HG03045 (cell line): ENCODE results near the gene MYO6.
"Not testable (repeated sequence)": the region's sequence is repeated elsewhere in the genome, so short reads cannot be mapped to it uniquely, and the experiment has no call there.

ENCODE experiments used
- ATAC-seq: cut with Tn5 transposase; IDR thresholded peaks from one replicate; pipeline ENCODE4 v1.9.1; 2021; ENCODE audit warnings: mild to moderate bottlenecking, moderate library complexity; ENCODE audit not compliant: unreplicated experiment

Gene MYO6

GRCh38 chr6:75748743-75749538 is at the start of gene MYO6:
MYO6 (plus strand) TSS chr6:75749239; CDS start chr6:75817548, 68,309 bp downstream.
- peak; percentile 87 for ATAC-seq

DNA sequence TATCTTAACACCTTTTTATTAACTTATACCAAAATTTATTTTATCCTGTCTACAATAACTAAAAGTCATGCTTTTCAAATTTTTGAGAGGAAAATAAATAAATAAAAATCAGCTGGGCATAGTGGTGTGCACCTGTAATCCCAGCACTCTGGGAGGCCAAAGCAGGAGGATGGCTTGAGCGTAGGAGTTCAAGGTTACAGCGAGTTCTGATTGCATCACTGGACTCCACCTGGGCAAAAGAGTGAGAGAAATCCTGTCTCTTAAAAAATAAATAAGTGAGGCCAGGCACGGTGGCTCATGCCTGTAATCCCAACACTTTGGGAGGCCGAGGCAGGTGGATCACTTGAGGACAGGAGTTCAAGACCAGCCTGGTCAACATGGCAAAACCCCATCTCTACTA is 40.7 kb upstream of the MYO6 start:
- not testable (repeated sequence) for ATAC-seq

GRCh38 chr6:75711173-75711572 is 37.9 kb upstream of the MYO6 start:
- ATAC-seq, result no peak

GRCh38 chr6:75719133-75719532 is 29.9 kb upstream of the MYO6 start:
- ATAC-seq, result no peak

- no peak for ATAC-seq
Measured at GRCh38 chr6:75723382-75723781, 25.7 kb upstream of the MYO6 start.

GRCh38 chr6:75727206-75727605 is 21.8 kb upstream of the MYO6 start:
- ATAC-seq, result no peak

DNA sequence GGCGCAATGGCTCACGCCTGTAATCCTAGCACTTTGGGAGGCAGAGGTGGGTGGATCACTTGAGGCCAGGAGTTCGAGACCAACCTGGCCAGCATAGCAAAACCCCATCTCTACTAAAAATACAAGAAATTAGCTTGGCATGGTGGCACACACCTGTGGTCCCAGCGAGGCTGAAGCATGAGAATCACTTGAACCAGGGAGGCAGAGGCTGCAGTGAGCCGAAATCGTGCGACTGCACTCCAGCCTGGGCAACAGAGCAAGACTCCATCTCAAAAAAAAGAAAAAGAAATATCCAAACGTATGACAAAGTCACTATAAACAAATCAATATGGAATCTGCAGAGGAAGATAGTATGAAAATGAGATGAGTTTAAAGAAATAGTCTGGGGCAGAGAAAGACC is 18.0 kb upstream of the MYO6 start:
- not testable (repeated sequence) for ATAC-seq

GRCh38 chr6:75735491-75736186 is 13.4 kb upstream of the MYO6 start:
- ATAC-seq, result peak; percentile 60

DNA sequence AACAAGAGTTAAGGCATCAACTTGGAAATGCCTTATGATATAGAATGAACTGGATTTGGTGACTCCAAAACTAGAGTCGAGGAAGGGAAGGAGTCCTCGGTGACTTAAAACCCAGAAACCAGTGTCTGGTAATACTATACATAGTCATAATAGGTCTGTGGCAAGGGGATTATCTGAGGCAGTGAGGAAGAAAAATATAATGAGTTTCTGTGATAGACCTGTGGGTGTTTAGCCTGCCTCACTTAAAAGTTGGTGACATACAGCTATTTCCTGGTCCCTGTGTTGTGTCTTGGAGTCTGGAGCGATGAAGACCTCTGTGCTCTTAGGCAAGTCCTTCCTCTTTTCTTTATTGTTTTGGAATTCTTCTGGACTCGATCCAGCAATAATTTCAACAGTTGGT is 5.1 kb upstream of the MYO6 start:
- no peak for ATAC-seq

- no peak for ATAC-seq
Measured at GRCh38 chr6:75745404-75745803, 3.6 kb upstream of the MYO6 start.

DNA sequence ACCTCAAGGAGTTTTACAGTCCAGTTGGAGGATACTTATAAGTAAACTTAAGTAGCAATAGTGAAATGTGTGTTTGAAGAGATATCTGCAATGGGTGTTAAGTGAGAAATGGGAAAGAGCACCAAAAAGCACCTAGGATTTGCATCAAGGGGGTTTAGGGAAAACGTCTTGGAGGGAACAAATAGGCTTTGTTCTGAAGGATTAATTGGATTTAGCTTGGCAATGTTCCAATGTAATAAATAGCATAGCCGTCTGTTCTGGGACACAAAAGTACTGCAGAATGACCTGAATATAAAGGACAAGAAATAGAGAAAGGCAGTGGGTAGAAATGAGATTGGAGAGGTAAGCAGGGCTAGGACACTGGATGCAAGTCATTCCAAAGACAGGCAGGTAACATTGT is 2.8 kb upstream of the MYO6 start:
- no peak for ATAC-seq

- ATAC-seq, result no peak
Measured at GRCh38 chr6:75747152-75747992, 1.7 kb upstream of the MYO6 start.

DNA sequence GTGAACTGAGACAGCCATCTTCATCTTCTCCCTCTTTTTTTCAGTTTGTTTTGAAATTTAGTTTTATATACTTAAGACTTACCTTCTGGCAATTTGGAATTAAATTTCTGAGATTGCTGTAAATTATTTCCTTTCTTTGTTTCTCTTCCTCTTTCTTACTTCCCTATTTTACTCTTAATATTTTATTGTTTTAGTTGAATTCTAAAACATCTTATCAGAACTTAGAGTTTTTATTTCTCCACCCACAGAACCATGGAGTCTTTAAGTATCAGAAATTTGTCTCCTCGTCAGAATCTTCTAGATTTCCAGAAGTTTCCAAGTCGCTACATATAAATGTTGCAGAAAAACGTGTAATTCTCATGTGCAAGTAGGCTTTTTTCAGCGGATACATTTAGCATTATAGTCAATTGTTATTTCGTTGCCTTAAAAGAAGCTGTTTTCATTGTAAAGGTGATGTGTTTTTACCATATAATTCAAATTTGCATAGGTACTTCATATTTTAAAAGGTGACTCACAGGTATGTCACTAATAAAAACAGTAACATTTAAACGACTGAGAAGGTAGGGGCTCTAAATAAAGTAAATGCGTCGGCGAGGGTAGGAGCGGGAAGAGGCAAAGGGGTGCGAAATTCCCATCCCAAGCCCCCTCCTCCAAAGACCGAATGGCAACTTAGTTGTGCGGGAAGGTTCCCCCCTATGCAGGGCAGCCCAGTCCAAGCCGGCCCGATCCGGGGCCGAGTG is 866 bp upstream of the MYO6 start:
- no peak for ATAC-seq

- ATAC-seq, result no peak
Measured at GRCh38 chr6:75751443-75751842, 2.4 kb downstream of the MYO6 start.

DNA sequence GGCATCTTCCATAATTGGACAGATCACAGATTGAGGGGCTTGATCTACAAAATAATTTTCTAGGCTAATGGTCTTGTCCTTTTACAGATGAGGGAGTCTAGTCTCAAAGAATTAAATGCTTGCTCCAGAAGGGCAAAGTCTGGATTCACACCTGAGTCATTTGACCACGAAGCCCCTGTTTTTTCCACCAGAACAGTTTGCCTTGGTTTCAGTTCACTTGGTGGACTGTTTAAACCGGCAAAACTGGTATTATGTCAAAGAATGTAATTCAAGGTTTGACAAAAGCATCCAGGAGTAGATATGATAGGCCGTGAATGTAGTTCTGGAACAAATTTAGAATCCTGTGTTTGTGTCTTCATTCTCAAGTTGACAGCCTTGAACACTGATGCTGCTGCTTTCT is 3.3 kb downstream of the MYO6 start:
- ATAC-seq, result no peak

DNA sequence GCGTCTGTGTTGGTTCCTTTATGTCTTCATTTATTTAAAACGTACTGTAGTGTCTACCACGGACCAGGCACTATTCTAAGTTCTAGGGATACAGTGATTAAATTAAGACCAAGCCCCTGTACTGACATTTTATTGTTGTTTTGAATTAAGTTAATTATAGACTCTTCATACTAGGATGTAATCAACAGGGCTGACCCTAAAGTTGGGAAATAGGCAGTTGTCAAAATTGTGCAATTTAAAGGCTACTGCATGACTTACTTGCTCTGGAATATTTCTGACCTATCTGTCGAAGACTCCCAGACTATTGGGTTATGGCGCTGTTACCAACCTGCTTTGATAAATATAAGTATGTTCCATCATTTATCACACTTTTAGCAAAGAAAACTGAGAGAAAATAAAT is 6.7 kb downstream of the MYO6 start:
- no peak for ATAC-seq

- no peak for ATAC-seq
Measured at GRCh38 chr6:75757295-75757694, 8.3 kb downstream of the MYO6 start.

GRCh38 chr6:75758061-75758460 is 9.0 kb downstream of the MYO6 start:
- ATAC-seq, result no peak

GRCh38 chr6:75759207-75759606 is 10.2 kb downstream of the MYO6 start:
- no peak for ATAC-seq

GRCh38 chr6:75760320-75760719 is 11.3 kb downstream of the MYO6 start:
- no peak for ATAC-seq

DNA sequence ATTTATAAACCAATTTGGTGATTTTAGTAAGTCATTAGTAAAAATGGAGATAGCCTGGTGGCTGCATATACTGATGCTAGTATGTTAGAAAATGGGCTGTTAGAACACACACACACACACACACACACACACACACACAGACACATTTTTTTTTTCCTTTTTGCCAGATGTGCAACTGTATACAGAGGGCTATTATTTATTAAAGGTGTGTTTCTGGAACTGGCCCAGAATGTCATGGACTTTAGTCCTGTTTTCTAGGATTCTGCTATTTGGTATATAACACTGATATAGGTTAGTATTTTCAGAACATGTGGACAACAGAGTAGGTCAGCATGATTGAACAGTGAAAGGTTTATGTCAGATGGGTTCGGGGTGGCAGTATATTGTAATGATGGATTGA is 12.4 kb downstream of the MYO6 start:
- no peak for ATAC-seq
